Esophagus muscularis mucosa (tissue), 4 donors: Measurements from ENCODE around the gene VRK3. TPM values are rescaled to one million over a fixed set of nuclear protein-coding genes. Genes with fewer than 3 reads are reported as not detected.

Source experiments
- DNase-seq: peaks from one replicate; pipeline ENCODE4 v3.0.0-alpha.2; 2017; ENCODE audit errors: extremely low spot score
- H3K27ac ChIP-seq, 4 donors: fragments of 200-600 bp; sonication (generic); replicated peaks in 1 of 4; 1 replicate in 3 of 4; 2 replicates in 1 of 4; pipeline ENCODE4 v1.5.1; 2016 to 2019; ENCODE audit warnings: mild to moderate bottlenecking in 1 of 4
- H3K27me3 ChIP-seq, 4 donors: fragments of 200-600 bp; sonication (generic); one replicate each; pipeline versions ENCODE4 v1.5.1 to v1.6.0; 2016 to 2019
- H3K36me3 ChIP-seq, 4 donors: fragments of 200-600 bp; sonication (generic); one replicate each; pipeline ENCODE4 v1.5.1; 2016 to 2019
- H3K4me1 ChIP-seq, 4 donors: fragments of 200-600 bp; sonication (generic); one replicate each; pipeline ENCODE4 v1.5.1; 2016 to 2019
- H3K4me3 ChIP-seq, 4 donors: fragments of 200-600 bp; sonication (generic); 1 replicate in 2 of 4; 2 replicates in 2 of 4; pipeline ENCODE4 v1.5.1; 2016 to 2019; ENCODE audit warnings: mild to moderate bottlenecking in 4 of 4, moderate library complexity in 1 of 4
- H3K9me3 ChIP-seq, 4 donors: fragments of 200-600 bp; sonication (generic); 1 replicate in 3 of 4; 2 replicates in 1 of 4; pipeline ENCODE4 v1.5.1; 2016 to 2019
- EP300 ChIP-seq: sonication (generic); formaldehyde crosslinking; IDR thresholded peaks from one replicate; pipeline ENCODE4 v1.6.1; 2017; ENCODE audit warnings: antibody characterized with exemption
- POLR2A ChIP-seq: fragments of 450-650 bp; IDR thresholded peaks from one replicate; pipeline ENCODE4 v1.6.1; 2017; ENCODE audit warnings: antibody characterized with exemption, moderate library complexity, mild to moderate bottlenecking, low read depth
- POLR2AphosphoS5 ChIP-seq, 2 donors: sonication (generic); formaldehyde crosslinking; IDR thresholded peaks; one replicate each; pipeline ENCODE4 v1.6.1; 2017; ENCODE audit warnings: antibody characterized with exemption in 2 of 2
- WGBS: methylation state at CpG from one replicate; pipeline ENCODE4 v1.1.5; 2018; 5-methylcytosine and 5-hydroxymethylcytosine counted together
- intact Hi-C: fragments of 100-400 bp; cut with DNase I; formaldehyde crosslinking; loops from one replicate; pipeline ENCODE4 v1.15.1; 2023
- total RNA-seq, 4 donors: library from RNA; depleted of rRNA; stranded (reverse); fragments of >200 nt; gene quantifications; one replicate each; pipeline versions ENCODE4 v1.1.0 to v1.2.1, GENCODE V29; 2016
- TF ChIP-seq, protein P1 (sequence below), 3 experiments: fragments of 200-600 bp in 2 of 3; fragments of 450-650 bp in 1 of 3; sonication (generic) in 2 of 3; IDR thresholded peaks; one replicate each; pipeline ENCODE4 v1.5.1; 2017 to 2019; ENCODE audit warnings: antibody characterized with exemption in 3 of 3, mild to moderate bottlenecking in 2 of 3, moderate library complexity in 1 of 3

The VRK3 gene
- total RNA-seq, 4 donors from 2014 or later, result 20.8 to 27.5 (median 25.5) TPM

DNA sequence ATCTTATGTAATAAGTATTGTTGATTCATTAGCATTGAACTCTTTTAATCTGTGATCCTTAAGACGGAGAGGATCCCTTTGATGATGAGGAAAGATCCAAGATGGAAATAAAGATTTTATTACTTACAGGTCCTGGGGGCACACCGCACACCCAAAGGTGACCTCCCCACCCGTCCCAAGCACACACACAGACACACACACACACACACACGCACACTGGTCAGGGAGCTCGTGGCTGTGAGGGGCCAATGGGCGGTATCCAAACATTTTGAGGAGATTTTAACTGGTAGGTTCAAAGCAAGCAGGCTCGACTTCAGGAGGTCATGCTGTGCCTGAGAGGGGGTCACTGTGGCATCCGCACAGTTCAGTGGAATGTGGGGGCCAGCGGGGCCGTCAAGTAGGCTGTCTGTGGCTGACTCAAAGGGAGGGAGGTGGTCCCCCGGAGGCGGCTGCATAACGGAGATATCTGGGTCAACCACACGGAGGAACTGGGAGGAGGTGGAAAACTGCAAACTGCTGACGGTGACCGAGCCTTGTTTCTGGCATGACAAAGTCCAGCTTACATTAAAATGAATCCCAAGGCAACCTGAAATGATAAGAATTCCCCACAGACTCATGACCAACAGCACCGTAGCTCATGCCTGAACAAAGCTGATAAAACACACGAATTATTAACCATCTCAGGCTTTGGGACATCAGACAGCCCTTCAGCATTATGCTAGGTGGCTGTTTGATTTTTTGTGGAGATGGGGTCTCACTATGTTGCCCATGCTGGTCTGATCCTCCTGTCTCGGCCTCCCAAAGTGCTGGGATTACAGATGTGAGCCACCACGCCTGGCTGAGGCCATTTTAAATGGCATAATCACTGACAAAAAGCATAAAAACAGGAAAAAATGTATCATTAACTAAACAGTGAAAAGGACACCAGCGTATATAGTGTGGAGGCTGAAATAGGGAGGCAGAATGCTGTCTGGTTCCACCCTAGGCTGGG lies 43.3 kb downstream of the VRK3 start:
- intact Hi-C loops, result loop anchor here (2.0 kb wide), 1 partner anchor 45 kb away; no protein-coding TSS in a partner anchor
- H3K36me3 ChIP-seq, result peaks cover 21 to 97% (median 79%) of the 10 kb centered on the region in 4 donors
- WGBS, result 82% methylated on average over 21 of the region's 21 CpGs

GRCh38 chr19:49978324-49978723 lies 46.8 kb downstream of the VRK3 start:
- no peak overlapping the region for H3K4me3 ChIP-seq
- DNase-seq, result no peak
- intact Hi-C loops, result no loop called here
- H3K9me3 ChIP-seq, result no peaks in the 10 kb centered on the region
- peaks cover 19 to 85% (median 66%) of the 10 kb centered on the region in 4 donors for H3K36me3 ChIP-seq
- 81% methylated on average over 11 of the region's 11 CpGs for WGBS
- TF ChIP-seq POLR2A (no peak), POLR2AphosphoS5 (IDR thresholded peaks at IDR 0.05) (no peak), EP300 (no peak)
- TF ChIP-seq, protein P1, sequence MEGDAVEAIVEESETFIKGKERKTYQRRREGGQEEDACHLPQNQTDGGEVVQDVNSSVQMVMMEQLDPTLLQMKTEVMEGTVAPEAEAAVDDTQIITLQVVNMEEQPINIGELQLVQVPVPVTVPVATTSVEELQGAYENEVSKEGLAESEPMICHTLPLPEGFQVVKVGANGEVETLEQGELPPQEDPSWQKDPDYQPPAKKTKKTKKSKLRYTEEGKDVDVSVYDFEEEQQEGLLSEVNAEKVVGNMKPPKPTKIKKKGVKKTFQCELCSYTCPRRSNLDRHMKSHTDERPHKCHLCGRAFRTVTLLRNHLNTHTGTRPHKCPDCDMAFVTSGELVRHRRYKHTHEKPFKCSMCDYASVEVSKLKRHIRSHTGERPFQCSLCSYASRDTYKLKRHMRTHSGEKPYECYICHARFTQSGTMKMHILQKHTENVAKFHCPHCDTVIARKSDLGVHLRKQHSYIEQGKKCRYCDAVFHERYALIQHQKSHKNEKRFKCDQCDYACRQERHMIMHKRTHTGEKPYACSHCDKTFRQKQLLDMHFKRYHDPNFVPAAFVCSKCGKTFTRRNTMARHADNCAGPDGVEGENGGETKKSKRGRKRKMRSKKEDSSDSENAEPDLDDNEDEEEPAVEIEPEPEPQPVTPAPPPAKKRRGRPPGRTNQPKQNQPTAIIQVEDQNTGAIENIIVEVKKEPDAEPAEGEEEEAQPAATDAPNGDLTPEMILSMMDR (IDR thresholded peaks at IDR 0.05), result no peak
- no peak overlapping the region for H3K27ac ChIP-seq
- H3K27me3 ChIP-seq, result no peaks in the 10 kb centered on the region
- no peaks in the 10 kb centered on the region for H3K4me1 ChIP-seq

More for the DNA sequence above, 43.3 kb downstream of the VRK3 start:
- no peak overlapping the region for H3K4me3 ChIP-seq
- TF ChIP-seq POLR2AphosphoS5 (IDR thresholded peaks at IDR 0.05) (no peak), EP300 (no peak), POLR2A (no peak)
- TF ChIP-seq, protein P1 (IDR thresholded peaks at IDR 0.05), result no peak
- no peak for DNase-seq
- no peaks in the 10 kb centered on the region for H3K27me3 ChIP-seq
- no peak overlapping the region for H3K27ac ChIP-seq
- H3K4me1 ChIP-seq, result no peaks in the 10 kb centered on the region
- H3K9me3 ChIP-seq, result no peaks in the 10 kb centered on the region

DNA sequence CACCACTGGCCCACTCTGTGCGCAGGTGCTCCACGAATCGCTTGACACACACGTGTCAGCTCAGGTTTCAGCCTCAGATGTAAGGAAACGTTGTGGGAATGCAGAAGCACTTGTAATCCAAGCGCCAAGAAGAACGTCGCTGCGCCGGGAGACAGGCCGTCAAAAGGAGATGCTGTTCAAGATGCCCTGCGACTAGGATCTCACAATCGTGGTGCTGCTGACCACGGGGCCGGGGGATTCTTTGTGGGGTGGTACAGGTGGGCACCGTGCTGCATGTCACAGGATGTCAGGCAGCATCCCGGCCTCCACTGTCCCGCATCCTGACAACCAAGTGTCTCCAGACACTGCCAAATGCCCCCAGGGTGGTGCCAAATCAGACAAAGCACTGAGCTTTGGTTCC lies 47.3 kb downstream of the VRK3 start:
- H3K9me3 ChIP-seq, result no peaks in the 10 kb centered on the region
- H3K4me3 ChIP-seq, result no peak overlapping the region
- DNase-seq, result no peak
- 79% methylated on average over 16 of the region's 18 CpGs for WGBS
- no peaks in the 10 kb centered on the region for H3K27me3 ChIP-seq
- TF ChIP-seq EP300 (no peak), POLR2A (no peak), POLR2AphosphoS5 (IDR thresholded peaks at IDR 0.05) (no peak)
- TF ChIP-seq, protein P1 (IDR thresholded peaks at IDR 0.05), result no peak
- H3K36me3 ChIP-seq, result peaks cover 19 to 81% (median 66%) of the 10 kb centered on the region in 4 donors
- H3K27ac ChIP-seq, result no peak overlapping the region
- intact Hi-C loops, result no loop called here
- no peaks in the 10 kb centered on the region for H3K4me1 ChIP-seq

GRCh38 chr19:49977076-49977475 lies 48.1 kb downstream of the VRK3 start:
- intact Hi-C loops, result no loop called here
- Histone ChIP-seq H3K4me1 (peaks cover 2 to 5% (median 3%) of the 10 kb centered on the region in 4 donors), H3K27me3 (no peaks in the 10 kb centered on the region), H3K36me3 (peaks cover 19 to 73% (median 64%) of the 10 kb centered on the region in 4 donors), H3K4me3 (no peak overlapping the region), H3K9me3 (no peaks in the 10 kb centered on the region), H3K27ac (no peak overlapping the region)
- no peak for DNase-seq
- WGBS, result 87% methylated on average over 13 of the region's 13 CpGs
- TF ChIP-seq, protein P1 (IDR thresholded peaks at IDR 0.05), result no peak
- no peak for TF ChIP-seq POLR2AphosphoS5 (IDR thresholded peaks at IDR 0.05)
- TF ChIP-seq EP300, result no peak
- no peak for TF ChIP-seq POLR2A
